Prostate gland (tissue), 2 donors: ENCODE data around the gene EVI5. TPM values are rescaled to one million over a fixed set of nuclear protein-coding genes. Genes with fewer than 3 reads are reported as not detected.
"Not testable (repeated sequence)": the region's sequence is repeated elsewhere in the genome, so short reads cannot be mapped to it uniquely, and the experiment has no call there.

Source experiments
- DNase-seq: peaks from one replicate; pipeline ENCODE4 v3.0.0-alpha.2; 2019; ENCODE audit warnings: low spot score
- H3K27ac ChIP-seq, 2 donors: fragments of 200-600 bp; sonication (generic); 2 replicates each; pipeline ENCODE4 v1.5.1; 2017 to 2019
- H3K27me3 ChIP-seq: fragments of 200-600 bp; sonication (generic); replicated peaks from 2 replicates; pipeline ENCODE4 v1.5.1; 2019; ENCODE audit not compliant: insufficient read depth
- H3K36me3 ChIP-seq, 2 donors: fragments of 200-600 bp; sonication (generic); 1 replicate in 1 of 2; 2 replicates in 1 of 2; pipeline versions ENCODE4 v1.5.1 to v1.8.1; 2017 to 2019
- H3K4me1 ChIP-seq: fragments of 200-600 bp; sonication (generic); replicated peaks from 2 replicates; pipeline ENCODE4 v1.5.1; 2019
- H3K4me3 ChIP-seq, 2 donors: fragments of 200-600 bp; sonication (generic); 2 replicates each; pipeline ENCODE4 v1.5.1; 2017 to 2019
- H3K9me3 ChIP-seq: fragments of 200-600 bp; sonication (generic); 2 replicates; pipeline ENCODE4 v1.5.1; 2017
- CTCF ChIP-seq, 4 experiments: fragments of 200-600 bp in 2 of 4; fragments of 450-650 bp in 2 of 4; sonication (generic) in 2 of 4; IDR thresholded peaks; 1 replicate in 3 of 4; 2 replicates in 1 of 4; pipeline ENCODE4 v1.5.1; 2016 to 2019; ENCODE audit warnings: antibody characterized with exemption in 4 of 4, mild to moderate bottlenecking in 2 of 4, moderate library complexity in 2 of 4
- POLR2A ChIP-seq: fragments of 450-650 bp; IDR thresholded peaks from one replicate; pipeline ENCODE4 v1.6.1; 2016; ENCODE audit warnings: antibody characterized with exemption, mild to moderate bottlenecking
- POLR2AphosphoS5 ChIP-seq: sonication (generic); formaldehyde crosslinking; IDR thresholded peaks from one replicate; pipeline ENCODE4 v1.6.1; 2017; ENCODE audit warnings: antibody characterized with exemption
- WGBS: methylation state at CpG from one replicate; pipeline ENCODE4 v1.1.5; 2018; 5-methylcytosine and 5-hydroxymethylcytosine counted together
- intact Hi-C: fragments of 100-400 bp; cut with DNase I; formaldehyde crosslinking; loops from one replicate; pipeline ENCODE4 v1.14.2; 2022
- total RNA-seq, 2 donors: library from RNA; depleted of rRNA; stranded (reverse); fragments of >200 nt; gene quantifications; one replicate each; pipeline ENCODE4 v1.1.0, GENCODE V29; 2016

EVI5 gene
- total RNA-seq, 2 donors from 2014 or later, result 22.2 to 38.6 TPM

DNA sequence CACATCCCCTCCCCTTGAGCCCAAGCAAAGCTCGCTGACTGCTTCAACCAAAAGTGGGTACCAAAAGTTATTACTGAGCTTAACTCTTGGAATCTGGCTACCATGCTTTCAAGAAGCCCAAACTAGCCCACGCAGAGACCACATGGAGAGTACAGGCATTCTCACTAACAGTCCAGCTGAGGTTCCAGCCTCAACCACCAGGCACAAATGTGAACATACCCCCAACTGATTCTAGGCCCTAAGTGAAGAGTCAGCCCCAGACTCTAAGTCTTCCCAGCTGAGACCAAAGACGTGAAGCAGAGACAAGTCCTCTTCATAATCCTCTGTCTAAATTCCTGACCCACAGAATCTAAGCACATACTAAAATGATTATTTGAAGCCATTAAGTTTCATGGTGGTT is 36.8 kb downstream of the EVI5 start:
- Histone ChIP-seq H3K27ac (no peak overlapping the region), H3K4me1 (no peaks in the 10 kb centered on the region), H3K9me3 (no peaks in the 10 kb centered on the region), H3K36me3 (no peaks in the 10 kb centered on the region), H3K27me3 (no peaks in the 10 kb centered on the region), H3K4me3 (no peak overlapping the region)
- TF ChIP-seq POLR2AphosphoS5, result no peak
- no peak for TF ChIP-seq CTCF (IDR thresholded peaks at IDR 0.05)
- TF ChIP-seq POLR2A, result no peak
- intact Hi-C loops, result no loop called here
- DNase-seq, result no peak
- 99% methylated on average over 3 of the region's 3 CpGs for WGBS

- no peak overlapping the region for H3K4me3 ChIP-seq
- H3K27me3 ChIP-seq, result no peaks in the 10 kb centered on the region
- intact Hi-C loops, result no loop called here
- H3K9me3 ChIP-seq, result no peaks in the 10 kb centered on the region
- H3K36me3 ChIP-seq, result no peaks in the 10 kb centered on the region
- no peak overlapping the region for H3K27ac ChIP-seq
- WGBS, result 80% methylated on average over 1 of the region's 1 CpG
- TF ChIP-seq CTCF (IDR thresholded peaks at IDR 0.05) (no peak), POLR2AphosphoS5 (no peak), POLR2A (no peak)
- no peak for DNase-seq
- no peaks in the 10 kb centered on the region for H3K4me1 ChIP-seq
These were observed 37.2 kb downstream of the EVI5 start for GRCh38 chr1:92747735-92748134.

GRCh38 chr1:92746255-92746654 is 38.7 kb downstream of the EVI5 start:
- DNase-seq, H3K27ac ChIP-seq, H3K9me3 ChIP-seq, intact Hi-C loops, H3K27me3 ChIP-seq, H3K36me3 ChIP-seq, H3K4me3 ChIP-seq, H3K4me1 ChIP-seq: not testable (repeated sequence)
- WGBS, result 94% methylated on average over 4 of the region's 4 CpGs

- H3K9me3 ChIP-seq, result no peaks in the 10 kb centered on the region
- no peak overlapping the region for H3K4me3 ChIP-seq
- 84% methylated on average over 8 of the region's 8 CpGs for WGBS
- H3K4me1 ChIP-seq, result no peaks in the 10 kb centered on the region
- TF ChIP-seq POLR2A (no peak), CTCF (IDR thresholded peaks at IDR 0.05) (no peak)
- no peaks in the 10 kb centered on the region for H3K36me3 ChIP-seq
- no peak for DNase-seq
- H3K27ac ChIP-seq, result no peak overlapping the region
- H3K27me3 ChIP-seq, result no peaks in the 10 kb centered on the region
- intact Hi-C loops, result no loop called here
These were observed 41.7 kb downstream of the EVI5 start for GRCh38 chr1:92743221-92743620.

DNA sequence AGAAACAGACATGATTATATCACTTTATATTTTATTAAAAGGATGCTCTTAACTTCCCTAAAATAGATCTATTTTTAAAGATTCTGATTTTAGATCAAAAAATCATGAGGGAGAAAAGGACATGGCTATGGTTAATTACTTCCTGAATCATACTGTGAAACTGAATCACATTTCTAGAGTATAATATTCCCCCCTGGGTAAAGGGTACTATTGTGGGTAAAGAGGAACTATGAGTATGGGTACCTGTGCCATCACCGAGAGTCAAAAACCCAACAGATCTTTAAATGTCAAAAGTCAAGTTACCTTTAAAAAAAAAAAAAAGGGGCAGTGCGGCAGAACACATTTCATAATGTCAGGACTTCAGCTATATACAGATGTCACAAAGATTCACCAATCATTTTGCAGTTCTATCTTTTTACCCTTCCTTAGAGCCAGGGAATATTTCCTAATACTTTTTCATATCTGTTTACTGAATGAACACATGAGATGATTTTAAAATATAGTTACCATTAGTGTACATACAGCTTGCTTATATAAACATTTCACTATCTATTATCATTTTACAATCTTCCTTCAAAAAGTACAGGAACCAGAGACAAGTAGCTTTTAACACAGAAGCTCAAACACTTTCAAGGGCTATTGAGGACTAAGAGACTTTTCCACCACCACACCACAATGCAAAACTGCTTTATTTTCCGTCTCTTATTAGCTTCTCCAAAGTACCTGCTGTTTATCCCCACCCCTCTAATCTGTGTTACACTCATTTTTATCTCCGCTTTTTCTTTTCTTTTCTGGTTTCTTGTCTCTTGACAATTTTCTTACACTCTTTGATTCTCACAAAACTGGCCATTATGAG is 45.0 kb downstream of the EVI5 start:
- TF ChIP-seq POLR2AphosphoS5 (no peak), CTCF (IDR thresholded peaks at IDR 0.05) (no peak), POLR2A (no peak)
- H3K27ac ChIP-seq, result no peak overlapping the region
- no peak for DNase-seq
- intact Hi-C loops, result no loop called here
- H3K9me3 ChIP-seq, result no peaks in the 10 kb centered on the region
- WGBS, result 89% methylated on average over 4 of the region's 4 CpGs
- H3K36me3 ChIP-seq, result no peaks in the 10 kb centered on the region
- H3K4me3 ChIP-seq, result no peak overlapping the region
- H3K27me3 ChIP-seq, result no peaks in the 10 kb centered on the region
- no peaks in the 10 kb centered on the region for H3K4me1 ChIP-seq
